ENCODE results near the gene ITGB7. TPM values are rescaled to one million over a fixed set of nuclear protein-coding genes. Genes with fewer than 3 reads are reported as not detected.

ITGB7 gene
- total and polyA plus RNA-seq, 12 donors = 0.55 to 8.4 (median 1.1) TPM

GRCh38 chr12:53220694-53221202, 13.7 kb upstream of the ITGB7 start:
- DNase-seq (peak; percentile 93 to 94), ATAC-seq (peak; percentile 87 to 93 (median 90))
- Histone ChIP-seq H3K4me3 (peak overlapping the region; percentile 71 to 96 (median 76)), H3K4me1 (peaks cover 9 to 83% (median 60%) of the 10 kb centered on the region in 9 donors), H3K9me3 (no peaks in the 10 kb centered on the region), H3K27me3 (no peaks in the 10 kb centered on the region), H3K36me3 (no peaks in the 10 kb centered on the region), H3K27ac (peak overlapping the region; percentile 96 to 100 (median 99))
- intact Hi-C loops (cut with DNase I) = loop anchor here in 4 of 10 donors (1.0 to 2.0 kb wide), 3 partner anchors 31 to 74 kb away; partner anchors contain the start of gene PFDN5 (in 1 of the 4)
- 0% methylated on average over 31 to 42 of the region's 42 CpGs for WGBS, 2 donors
- TF ChIP-seq, protein P1, sequence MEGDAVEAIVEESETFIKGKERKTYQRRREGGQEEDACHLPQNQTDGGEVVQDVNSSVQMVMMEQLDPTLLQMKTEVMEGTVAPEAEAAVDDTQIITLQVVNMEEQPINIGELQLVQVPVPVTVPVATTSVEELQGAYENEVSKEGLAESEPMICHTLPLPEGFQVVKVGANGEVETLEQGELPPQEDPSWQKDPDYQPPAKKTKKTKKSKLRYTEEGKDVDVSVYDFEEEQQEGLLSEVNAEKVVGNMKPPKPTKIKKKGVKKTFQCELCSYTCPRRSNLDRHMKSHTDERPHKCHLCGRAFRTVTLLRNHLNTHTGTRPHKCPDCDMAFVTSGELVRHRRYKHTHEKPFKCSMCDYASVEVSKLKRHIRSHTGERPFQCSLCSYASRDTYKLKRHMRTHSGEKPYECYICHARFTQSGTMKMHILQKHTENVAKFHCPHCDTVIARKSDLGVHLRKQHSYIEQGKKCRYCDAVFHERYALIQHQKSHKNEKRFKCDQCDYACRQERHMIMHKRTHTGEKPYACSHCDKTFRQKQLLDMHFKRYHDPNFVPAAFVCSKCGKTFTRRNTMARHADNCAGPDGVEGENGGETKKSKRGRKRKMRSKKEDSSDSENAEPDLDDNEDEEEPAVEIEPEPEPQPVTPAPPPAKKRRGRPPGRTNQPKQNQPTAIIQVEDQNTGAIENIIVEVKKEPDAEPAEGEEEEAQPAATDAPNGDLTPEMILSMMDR (IDR thresholded peaks at IDR 0.05) = no peak

DNA sequence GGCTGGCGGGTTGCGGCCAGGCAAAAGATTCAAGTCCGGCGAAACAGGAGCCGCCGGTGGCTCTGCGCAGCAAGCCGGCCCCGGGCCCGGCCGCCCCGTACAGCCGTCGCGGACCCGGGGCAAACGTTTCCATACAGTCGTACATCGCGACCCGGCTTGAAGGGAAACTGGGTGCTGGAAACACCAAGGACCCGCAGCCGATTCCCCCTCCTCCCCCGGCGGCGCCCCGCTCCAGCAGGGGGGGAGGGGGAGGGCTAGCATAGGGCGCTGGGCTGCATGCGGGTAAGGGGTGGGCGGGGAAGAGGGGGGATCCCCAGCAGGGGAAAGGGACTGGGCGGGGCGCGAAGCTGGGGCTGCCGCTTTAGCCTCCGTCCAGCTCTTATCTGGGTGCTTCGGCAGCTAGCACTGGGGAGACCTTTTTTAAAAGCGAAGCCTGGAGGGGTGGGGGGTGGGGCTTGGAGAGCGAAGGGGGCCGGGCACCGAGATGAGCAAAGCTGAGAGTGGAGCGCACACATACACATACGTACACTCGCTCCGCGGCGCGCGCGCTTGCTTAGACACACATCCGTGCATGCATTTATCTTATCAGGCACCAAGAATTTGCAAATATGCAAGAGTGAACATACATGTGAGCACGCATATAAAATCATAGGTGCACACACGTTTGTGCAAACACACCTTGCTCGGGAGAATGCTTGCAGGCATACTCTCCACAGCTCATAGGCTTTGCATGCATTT, 13.1 kb upstream of the ITGB7 start:
- H3K36me3 ChIP-seq = peaks cover 0 to 2% (median 0%) of the 10 kb centered on the region in 9 donors
- intact Hi-C loops (cut with DNase I) = loop anchor here in 3 of 10 donors (2.0 kb wide), 2 partner anchors 33 to 75 kb away; partner anchors contain the start of gene PFDN5 (in 1 of the 3)
- peaks cover 9 to 89% (median 67%) of the 10 kb centered on the region in 9 donors for H3K4me1 ChIP-seq
- H3K9me3 ChIP-seq = no peaks in the 10 kb centered on the region
- WGBS, 2 donors = 1% methylated on average over 46 to 52 of the region's 53 CpGs
- DNase-seq (peak in 1 of 2 donors; percentile 75), ATAC-seq (peak; percentile 9 to 53 (median 36))
- TF ChIP-seq, protein P1 (IDR thresholded peaks at IDR 0.05) = no peak
- peak overlapping the region; percentile 71 to 96 (median 76) for H3K4me3 ChIP-seq
- no peaks in the 10 kb centered on the region for H3K27me3 ChIP-seq
- H3K27ac ChIP-seq = peak overlapping the region; percentile 96 to 100 (median 99)

DNA sequence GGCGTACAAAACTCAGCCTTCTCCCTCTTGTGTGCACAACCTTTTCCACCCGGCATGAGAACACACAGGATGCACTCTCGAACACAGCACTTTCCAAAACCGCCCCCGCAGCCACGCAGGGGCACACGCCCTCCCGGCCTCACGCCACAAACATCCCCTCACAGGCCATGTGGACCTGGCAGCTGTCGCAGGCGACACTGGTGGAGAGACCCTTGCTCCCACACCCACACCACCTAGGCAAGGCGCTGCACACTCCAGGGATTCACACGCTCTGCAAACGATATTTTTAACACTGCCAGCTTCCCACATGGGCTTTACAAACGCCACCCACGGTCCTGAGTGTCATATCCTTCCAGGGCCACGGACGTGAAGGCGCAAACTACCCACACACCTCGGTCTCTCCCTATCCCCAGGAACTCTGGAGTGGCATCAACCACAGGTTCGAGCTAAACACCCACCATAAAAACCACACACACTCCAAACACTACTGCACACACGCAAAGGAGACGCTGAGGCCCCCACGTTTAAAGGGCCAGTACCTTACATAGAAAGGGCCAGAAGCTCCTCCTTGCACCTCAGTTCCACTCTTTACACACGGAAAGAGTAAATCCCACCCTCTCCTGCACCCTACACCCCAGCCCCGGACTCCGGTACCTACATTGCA, 12.4 kb upstream of the ITGB7 start:
- H3K4me1 ChIP-seq = peaks cover 14 to 92% (median 74%) of the 10 kb centered on the region in 9 donors
- H3K9me3 ChIP-seq = no peaks in the 10 kb centered on the region
- intact Hi-C loops (cut with DNase I) = no loop called here
- TF ChIP-seq, protein P1 (IDR thresholded peaks at IDR 0.05) = no peak
- H3K27me3 ChIP-seq = no peaks in the 10 kb centered on the region
- peak overlapping the region; percentile 71 to 96 (median 76) for H3K4me3 ChIP-seq
- peaks cover 0 to 8% (median 0%) of the 10 kb centered on the region in 9 donors for H3K36me3 ChIP-seq
- 9 to 22% methylated on average over 27 of the region's 27 CpGs for WGBS, 2 donors
- ATAC-seq (peak in 3 of 8 donors; percentile 8 to 23 (median 11)), DNase-seq (peak in 1 of 2 donors; percentile 61)
- peak overlapping the region; percentile 96 to 100 (median 99) for H3K27ac ChIP-seq

All from heart right ventricle (tissue), 16 donors.